ENCODE measurements around the gene CTDSP2.

- TF ChIP-seq, protein P1, sequence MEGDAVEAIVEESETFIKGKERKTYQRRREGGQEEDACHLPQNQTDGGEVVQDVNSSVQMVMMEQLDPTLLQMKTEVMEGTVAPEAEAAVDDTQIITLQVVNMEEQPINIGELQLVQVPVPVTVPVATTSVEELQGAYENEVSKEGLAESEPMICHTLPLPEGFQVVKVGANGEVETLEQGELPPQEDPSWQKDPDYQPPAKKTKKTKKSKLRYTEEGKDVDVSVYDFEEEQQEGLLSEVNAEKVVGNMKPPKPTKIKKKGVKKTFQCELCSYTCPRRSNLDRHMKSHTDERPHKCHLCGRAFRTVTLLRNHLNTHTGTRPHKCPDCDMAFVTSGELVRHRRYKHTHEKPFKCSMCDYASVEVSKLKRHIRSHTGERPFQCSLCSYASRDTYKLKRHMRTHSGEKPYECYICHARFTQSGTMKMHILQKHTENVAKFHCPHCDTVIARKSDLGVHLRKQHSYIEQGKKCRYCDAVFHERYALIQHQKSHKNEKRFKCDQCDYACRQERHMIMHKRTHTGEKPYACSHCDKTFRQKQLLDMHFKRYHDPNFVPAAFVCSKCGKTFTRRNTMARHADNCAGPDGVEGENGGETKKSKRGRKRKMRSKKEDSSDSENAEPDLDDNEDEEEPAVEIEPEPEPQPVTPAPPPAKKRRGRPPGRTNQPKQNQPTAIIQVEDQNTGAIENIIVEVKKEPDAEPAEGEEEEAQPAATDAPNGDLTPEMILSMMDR (IDR thresholded peaks at IDR 0.05): no peak
- no peak for TF ChIP-seq ZFX (IDR thresholded peaks at IDR 0.05; ENCODE audit: borderline replicate concordance)
Observed at GRCh38 chr12:57795354-57795753, 51.2 kb downstream of the CTDSP2 start.

Measured in 22Rv1 (cell line).